ENCODE measurements around the gene CADM1.

Gene CADM1

GRCh38 chr11:115247953-115248352 is 256.3 kb downstream of the CADM1 start:
- no peak overlapping the region for H3K4me3 ChIP-seq
- no peaks in the 10 kb centered on the region for H3K36me3 ChIP-seq (ENCODE audit: insufficient read depth, low read length)
- H3K9me3 ChIP-seq (ENCODE audit: low read depth, low read length) = no peaks in the 10 kb centered on the region
- no peak overlapping the region for H3K9ac ChIP-seq (ENCODE audit: insufficient read length)
- no peak for TF ChIP-seq FOXP2 (optimal IDR thresholded peaks at IDR 0.05; ENCODE audit: control extremely low read depth, extremely low read length, insufficient read depth)
- TF ChIP-seq EZH2 (IDR thresholded peaks at IDR 0.05) = no peak
- TF ChIP-seq POLR2AphosphoS5 (IDR thresholded peaks at IDR 0.05; ENCODE audit: borderline replicate concordance, low read depth, low read length) = no peak
- H3K27ac ChIP-seq = no peak overlapping the region
- no peak for DNase-seq (ENCODE audit: low read depth, low spot score)

GRCh38 chr11:115247361-115247760 is 256.9 kb downstream of the CADM1 start:
- Histone ChIP-seq H3K4me3 (no peak overlapping the region), H3K36me3 (ENCODE audit: insufficient read depth, low read length) (no peaks in the 10 kb centered on the region), H3K27ac (no peak overlapping the region), H3K9ac (ENCODE audit: insufficient read length) (no peak overlapping the region), H3K9me3 (ENCODE audit: low read depth, low read length) (no peaks in the 10 kb centered on the region)
- TF ChIP-seq EZH2 (IDR thresholded peaks at IDR 0.05) (no peak), POLR2AphosphoS5 (IDR thresholded peaks at IDR 0.05; ENCODE audit: borderline replicate concordance, low read depth, low read length) (no peak), FOXP2 (optimal IDR thresholded peaks at IDR 0.05; ENCODE audit: control extremely low read depth, extremely low read length, insufficient read depth) (no peak)
- DNase-seq (ENCODE audit: low read depth, low spot score) = no peak

- Histone ChIP-seq H3K9ac (ENCODE audit: insufficient read length) (no peak overlapping the region), H3K27ac (no peak overlapping the region), H3K4me3 (no peak overlapping the region), H3K36me3 (ENCODE audit: insufficient read depth, low read length) (no peaks in the 10 kb centered on the region), H3K9me3 (ENCODE audit: low read depth, low read length) (no peaks in the 10 kb centered on the region)
- no peak for TF ChIP-seq POLR2AphosphoS5 (IDR thresholded peaks at IDR 0.05; ENCODE audit: borderline replicate concordance, low read depth, low read length)
- TF ChIP-seq EZH2 (IDR thresholded peaks at IDR 0.05) = no peak
- no peak for TF ChIP-seq FOXP2 (optimal IDR thresholded peaks at IDR 0.05; ENCODE audit: control extremely low read depth, extremely low read length, insufficient read depth)
- DNase-seq (ENCODE audit: low read depth, low spot score) = no peak
Measured at GRCh38 chr11:115244758-115245157, 259.5 kb downstream of the CADM1 start.

GRCh38 chr11:115244296-115244695 is 259.9 kb downstream of the CADM1 start:
- H3K4me3 ChIP-seq = no peak overlapping the region
- DNase-seq (ENCODE audit: low read depth, low spot score) = no peak
- no peaks in the 10 kb centered on the region for H3K9me3 ChIP-seq (ENCODE audit: low read depth, low read length)
- TF ChIP-seq POLR2AphosphoS5 (IDR thresholded peaks at IDR 0.05; ENCODE audit: borderline replicate concordance, low read depth, low read length) = no peak
- no peak for TF ChIP-seq FOXP2 (optimal IDR thresholded peaks at IDR 0.05; ENCODE audit: control extremely low read depth, extremely low read length, insufficient read depth)
- no peak for TF ChIP-seq EZH2 (IDR thresholded peaks at IDR 0.05)
- no peak overlapping the region for H3K9ac ChIP-seq (ENCODE audit: insufficient read length)
- H3K27ac ChIP-seq = no peak overlapping the region
- no peaks in the 10 kb centered on the region for H3K36me3 ChIP-seq (ENCODE audit: insufficient read depth, low read length)

GRCh38 chr11:115242982-115243381 is 261.2 kb downstream of the CADM1 start:
- no peaks in the 10 kb centered on the region for H3K9me3 ChIP-seq (ENCODE audit: low read depth, low read length)
- no peaks in the 10 kb centered on the region for H3K36me3 ChIP-seq (ENCODE audit: insufficient read depth, low read length)
- no peak overlapping the region for H3K4me3 ChIP-seq
- H3K9ac ChIP-seq (ENCODE audit: insufficient read length) = no peak overlapping the region
- DNase-seq (ENCODE audit: low read depth, low spot score) = no peak
- H3K27ac ChIP-seq = no peak overlapping the region
- no peak for TF ChIP-seq POLR2AphosphoS5 (IDR thresholded peaks at IDR 0.05; ENCODE audit: borderline replicate concordance, low read depth, low read length)
- TF ChIP-seq FOXP2 (optimal IDR thresholded peaks at IDR 0.05; ENCODE audit: control extremely low read depth, extremely low read length, insufficient read depth) = no peak
- TF ChIP-seq EZH2 (IDR thresholded peaks at IDR 0.05) = no peak

- no peak overlapping the region for H3K4me3 ChIP-seq
- TF ChIP-seq FOXP2 (optimal IDR thresholded peaks at IDR 0.05; ENCODE audit: control extremely low read depth, extremely low read length, insufficient read depth) (no peak), POLR2AphosphoS5 (IDR thresholded peaks at IDR 0.05; ENCODE audit: borderline replicate concordance, low read depth, low read length) (no peak), EZH2 (IDR thresholded peaks at IDR 0.05) (no peak)
- H3K27ac ChIP-seq = no peak overlapping the region
- no peak overlapping the region for H3K9ac ChIP-seq (ENCODE audit: insufficient read length)
- no peaks in the 10 kb centered on the region for H3K9me3 ChIP-seq (ENCODE audit: low read depth, low read length)
- DNase-seq (ENCODE audit: low read depth, low spot score) = no peak
- no peaks in the 10 kb centered on the region for H3K36me3 ChIP-seq (ENCODE audit: insufficient read depth, low read length)
Measured at GRCh38 chr11:115241899-115242298, 262.3 kb downstream of the CADM1 start.

GRCh38 chr11:115238791-115239190 is 265.4 kb downstream of the CADM1 start:
- TF ChIP-seq FOXP2 (optimal IDR thresholded peaks at IDR 0.05; ENCODE audit: control extremely low read depth, extremely low read length, insufficient read depth) (no peak), EZH2 (IDR thresholded peaks at IDR 0.05) (no peak), POLR2AphosphoS5 (IDR thresholded peaks at IDR 0.05; ENCODE audit: borderline replicate concordance, low read depth, low read length) (no peak)
- no peak overlapping the region for H3K9ac ChIP-seq (ENCODE audit: insufficient read length)

GRCh38 chr11:115238086-115238485 is 266.1 kb downstream of the CADM1 start:
- Histone ChIP-seq H3K9ac (ENCODE audit: insufficient read length) (no peak overlapping the region), H3K9me3 (ENCODE audit: low read depth, low read length) (no peaks in the 10 kb centered on the region), H3K27ac (no peak overlapping the region), H3K4me3 (no peak overlapping the region), H3K36me3 (ENCODE audit: insufficient read depth, low read length) (no peaks in the 10 kb centered on the region)
- TF ChIP-seq FOXP2 (optimal IDR thresholded peaks at IDR 0.05; ENCODE audit: control extremely low read depth, extremely low read length, insufficient read depth) = no peak
- TF ChIP-seq EZH2 (IDR thresholded peaks at IDR 0.05) = no peak
- no peak for DNase-seq (ENCODE audit: low read depth, low spot score)

More at GRCh38 chr11:115238791-115239190, 265.4 kb downstream of the CADM1 start:
- DNase-seq (ENCODE audit: low read depth, low spot score) = no peak
- no peak overlapping the region for H3K27ac ChIP-seq
- H3K36me3 ChIP-seq (ENCODE audit: insufficient read depth, low read length) = no peaks in the 10 kb centered on the region
- H3K9me3 ChIP-seq (ENCODE audit: low read depth, low read length) = no peaks in the 10 kb centered on the region
- H3K4me3 ChIP-seq = no peak overlapping the region

- no peak for DNase-seq (ENCODE audit: low read depth, low spot score)
- Histone ChIP-seq H3K36me3 (ENCODE audit: insufficient read depth, low read length) (no peaks in the 10 kb centered on the region), H3K9me3 (ENCODE audit: low read depth, low read length) (no peaks in the 10 kb centered on the region), H3K27ac (no peak overlapping the region), H3K9ac (ENCODE audit: insufficient read length) (no peak overlapping the region), H3K4me3 (no peak overlapping the region)
- TF ChIP-seq FOXP2 (optimal IDR thresholded peaks at IDR 0.05; ENCODE audit: control extremely low read depth, extremely low read length, insufficient read depth) (no peak), EZH2 (IDR thresholded peaks at IDR 0.05) (no peak), POLR2AphosphoS5 (IDR thresholded peaks at IDR 0.05; ENCODE audit: borderline replicate concordance, low read depth, low read length) (no peak)
Measured at GRCh38 chr11:115237578-115237977, 266.6 kb downstream of the CADM1 start.

Measured in SK-N-MC (cell line).